T-cell (primary cell): ENCODE data around the gene SPEG. TPM values are rescaled to one million over a fixed set of nuclear protein-coding genes. Genes with fewer than 3 reads are reported as not detected.

ENCODE experiments used
- ATAC-seq, 4 experiments: fragments of 200-7000 bp in 3 of 4; fragments of 150-1000 bp in 1 of 4; cut with Tn5 transposase; replicated peaks in 1 of 4; 1 replicate in 3 of 4; 2 replicates in 1 of 4; pipeline ENCODE4 v1.10.0; 2021; ENCODE audit warnings: moderate library complexity in 3 of 4, mild to moderate bottlenecking in 2 of 4, moderate number of reproducible peaks in 1 of 4
- CTCF ChIA-PET, 2 donors: fragments of 300-600 bp; sonication (Branson Sonifier 250); formaldehyde crosslinking; loops; one replicate each; lab custom pipeline; 2022; ENCODE audit warnings: antibody characterized with exemption in 2 of 2; lab: Charles Lee
- POLR2A ChIA-PET, 2 donors: fragments of 300-600 bp; sonication (Branson Sonifier 250); formaldehyde crosslinking; loops; one replicate each; lab custom pipeline; 2022; ENCODE audit warnings: antibody characterized with exemption in 2 of 2; lab: Charles Lee
- DNase-seq, 35 experiments: peaks; one replicate each; pipeline versions ENCODE4 v3.0.0 to v3.0.0-alpha.2; 2013 to 2023
- H3K27ac ChIP-seq: one replicate; pipeline ENCODE4 v1.5.1; 2013; ENCODE audit warnings: low read length
- H3K27me3 ChIP-seq, 2 experiments: replicated peaks in 1 of 2; 1 replicate in 1 of 2; 2 replicates in 1 of 2; pipeline versions ENCODE4 v1.6.1 to v1.7.0; 2013; ENCODE audit warnings: low read length in 1 of 2, mixed read lengths in 1 of 2; ENCODE audit not compliant: control insufficient read depth in 2 of 2, insufficient read depth in 2 of 2; ENCODE audit errors: extremely low read depth in 1 of 2
- H3K36me3 ChIP-seq, 2 donors: 1 replicate in 1 of 2; 2 replicates in 1 of 2; pipeline versions ENCODE4 v1.6.1 to v1.7.0; 2013; ENCODE audit warnings: low read length in 1 of 2; ENCODE audit not compliant: control insufficient read depth in 2 of 2, insufficient read depth in 1 of 2; ENCODE audit errors: extremely low read depth in 1 of 2
- H3K4me1 ChIP-seq, 2 experiments: 1 replicate in 1 of 2; 2 replicates in 1 of 2; pipeline versions ENCODE4 v1.6.1 to v1.7.0; 2013; ENCODE audit warnings: low read length in 2 of 2, mixed read lengths in 1 of 2; ENCODE audit not compliant: insufficient read depth in 2 of 2, control insufficient read depth in 1 of 2; ENCODE audit errors: extremely low read depth in 1 of 2
- H3K4me3 ChIP-seq, 2 donors: 1 replicate in 1 of 2; 2 replicates in 1 of 2; pipeline versions ENCODE4 v1.5.1 to v1.7.0; 2013; ENCODE audit warnings: mild to moderate bottlenecking in 2 of 2, low read length in 1 of 2, moderate library complexity in 1 of 2; ENCODE audit not compliant: control insufficient read depth in 1 of 2; ENCODE audit errors: extremely low read depth in 1 of 2
- H3K9me3 ChIP-seq: 2 replicates; pipeline ENCODE4 v1.7.0; 2013
- H3K27ac Mint-ChIP-seq, 2 donors: one replicate each; pipeline ENCODE4 v1.8.0; 2020 to 2021; ENCODE audit warnings: mild to moderate bottlenecking in 2 of 2, mixed read lengths in 2 of 2
- H3K27me3 Mint-ChIP-seq, 2 donors: one replicate each; pipeline ENCODE4 v1.8.0; 2021 to 2022; ENCODE audit warnings: mixed read lengths in 2 of 2
- H3K36me3 Mint-ChIP-seq: one replicate; pipeline ENCODE4 v1.8.0; 2021; ENCODE audit warnings: mixed read lengths
- H3K4me1 Mint-ChIP-seq, 3 donors: one replicate each; pipeline ENCODE4 v1.8.0; 2020 to 2022; ENCODE audit warnings: mixed read lengths in 3 of 3, mild to moderate bottlenecking in 1 of 3
- H3K4me3 Mint-ChIP-seq, 3 donors: one replicate each; pipeline ENCODE4 v1.8.0; 2020 to 2022; ENCODE audit warnings: mild to moderate bottlenecking in 3 of 3, mixed read lengths in 3 of 3, moderate library complexity in 3 of 3
- H3K9me3 Mint-ChIP-seq, 3 donors: one replicate each; pipeline ENCODE4 v1.8.0; 2020 to 2022; ENCODE audit warnings: mixed read lengths in 3 of 3
- WGBS: methylation state at CpG from one replicate; pipeline ENCODE4 v1.1.5; 2013; ENCODE audit warnings: missing lambda C conversion rate; ENCODE audit not compliant: insufficient coverage; 5-methylcytosine and 5-hydroxymethylcytosine counted together
- total RNA-seq, 35 experiments: library from RNA in 6 of 35; stranded (reverse) in 6 of 35; fragments of 120-200 nt in 1 of 35; gene quantifications; one replicate each; pipeline versions ENCODE4 v1.2.1 to v1.2.4 and lab custom pipeline; 2013 to 2026

The SPEG gene
- total RNA-seq, 5 donors from 2014 or later (not counting 1 experiment from before 2014, with no cell fraction given): 13.8 to 23.9 (median 18.9) TPM

DNA sequence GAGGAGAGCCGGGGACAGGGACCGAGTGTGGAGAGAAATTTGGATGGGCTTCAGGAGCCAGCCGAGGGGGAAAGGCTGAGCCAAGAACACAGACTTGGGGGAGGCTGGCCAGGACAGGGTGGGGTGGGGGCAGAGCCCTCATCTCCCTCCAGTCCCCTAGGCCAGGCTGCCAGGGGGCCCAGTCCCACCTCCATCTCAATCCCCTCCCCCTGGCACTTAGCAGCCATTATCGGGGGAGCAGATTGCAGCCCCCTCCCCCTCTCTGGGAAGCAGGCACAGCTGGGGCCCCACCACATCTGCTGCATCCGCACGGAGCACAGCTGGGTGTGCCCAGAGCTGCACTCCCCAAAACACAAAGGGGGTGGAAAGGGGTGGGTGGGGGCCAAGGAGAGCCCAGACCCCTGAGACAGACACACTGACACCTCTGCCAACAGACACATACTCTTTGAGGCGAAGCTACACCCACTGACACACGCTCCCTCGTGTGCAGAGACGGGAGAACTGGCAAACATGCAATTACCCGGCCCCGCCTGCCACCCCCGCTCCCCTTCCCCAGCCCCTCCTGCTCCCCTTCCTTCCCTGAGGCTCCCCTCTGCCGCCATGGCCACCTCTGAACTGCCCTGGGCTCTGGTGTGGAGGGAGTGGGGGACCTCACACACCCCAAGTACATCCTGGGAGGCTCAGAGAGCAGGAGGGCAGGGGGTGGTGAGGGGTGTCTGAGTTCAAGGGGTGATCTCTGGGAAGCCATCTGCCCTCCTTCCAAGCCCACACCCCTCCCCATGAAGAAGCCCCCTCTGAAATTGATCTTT, 74.5 kb downstream of the SPEG start:
- WGBS: no CpG with 5 or more reads among the region's 14 CpGs
- Histone ChIP-seq H3K36me3 (peaks cover 3 to 22% of the 10 kb centered on the region in 2 donors), H3K9me3 (no peaks in the 10 kb centered on the region), H3K27me3 (peaks cover 8 to 75% of the 10 kb centered on the region in 2 experiments), H3K4me3 (no peak overlapping the region), H3K4me1 (peaks cover 3 to 23% of the 10 kb centered on the region in 2 experiments), H3K27ac (no peak overlapping the region)
- H3K27me3 Mint-ChIP-seq: peaks cover 44 to 53% of the 10 kb centered on the region in 2 donors
- no peak for DNase-seq
- ChIA-PET CTCF (interaction anchor here (0.6 to 2.0 kb wide), 3 partner anchors 10 to 21 kb away, joined by 3 to 5 read pairs (median 4); partner anchors contain the start of gene GMPPA (in 1 of the 2)), POLR2A (interaction anchor here in 1 of 2 donors (0.7 kb wide), 1 partner anchor 15 kb away, joined by 5 read pairs; no protein-coding TSS in a partner anchor)
- peak overlapping the region in 1 of 3 donors; percentile 77 for H3K4me3 Mint-ChIP-seq
- peaks cover 24 to 30% (median 26%) of the 10 kb centered on the region in 3 donors for H3K4me1 Mint-ChIP-seq
- ATAC-seq: peak; percentile 25 to 46 (median 32)
- peaks cover 27% of the 10 kb centered on the region for H3K36me3 Mint-ChIP-seq
- H3K9me3 Mint-ChIP-seq: no peaks in the 10 kb centered on the region
- H3K27ac Mint-ChIP-seq: peak overlapping the region in 1 of 2 donors; percentile 12

DNA sequence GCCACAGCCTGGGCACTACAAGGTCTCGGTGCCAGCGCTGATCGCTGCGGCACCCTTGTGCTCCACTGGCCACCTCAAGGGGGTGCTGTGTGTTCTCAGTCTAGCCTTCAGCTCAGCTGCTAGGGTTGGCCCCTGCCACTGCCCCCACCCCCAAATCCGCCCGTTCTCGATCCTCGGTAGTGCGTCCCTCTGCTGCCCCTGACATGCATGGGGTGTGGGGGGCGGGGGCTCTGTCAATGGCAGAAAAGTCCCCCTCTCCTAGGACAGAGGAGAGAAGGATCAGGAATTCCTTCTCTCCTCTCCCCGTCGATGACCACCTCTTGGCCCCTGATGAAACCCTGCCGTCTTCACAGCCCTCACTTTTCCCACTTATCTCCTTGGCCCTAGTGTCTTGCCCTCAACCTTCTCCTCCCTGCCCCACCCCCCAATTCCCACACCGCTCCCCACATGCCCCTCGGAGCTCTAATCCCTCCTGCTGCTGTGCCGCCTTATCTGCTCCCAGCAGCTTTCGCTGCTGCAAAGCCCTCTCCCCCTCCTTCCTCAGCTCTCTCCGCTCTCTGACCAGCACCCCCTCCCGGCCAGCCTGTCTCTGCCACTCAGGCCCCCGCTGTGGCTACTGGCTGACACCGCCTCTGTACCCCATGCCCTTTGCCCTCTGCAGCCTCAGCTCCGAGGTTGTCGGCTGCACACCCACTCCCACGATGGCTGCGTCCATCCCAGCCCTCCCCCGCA, 75.3 kb downstream of the SPEG start:
- Mint-ChIP-seq H3K4me3 (peak overlapping the region; percentile 31 to 77 (median 47)), H3K4me1 (peaks cover 26 to 32% (median 27%) of the 10 kb centered on the region in 3 donors), H3K27ac (peak overlapping the region in 1 of 2 donors; percentile 12), H3K9me3 (no peaks in the 10 kb centered on the region), H3K27me3 (peaks cover 46 to 56% of the 10 kb centered on the region in 2 donors), H3K36me3 (peaks cover 20% of the 10 kb centered on the region)
- WGBS: 5% methylated on average over 18 of the region's 26 CpGs
- ATAC-seq (peak; percentile 77 to 92 (median 80)), DNase-seq (peak in 32 of 35 experiments; percentile 14 to 70 (median 46))
- no peaks in the 10 kb centered on the region for H3K9me3 ChIP-seq
- POLR2A ChIA-PET: no interaction called here
- peaks cover 3 to 16% of the 10 kb centered on the region in 2 donors for H3K36me3 ChIP-seq
- H3K27ac ChIP-seq: no peak overlapping the region
- CTCF ChIA-PET: interaction anchor here (0.5 to 2.0 kb wide), 5 partner anchors 10 to 1277 kb away, joined by 4 to 7 read pairs (median 6); partner anchors contain the start of gene GMPPA (in 1 of the 2)
- H3K27me3 ChIP-seq: peaks cover 8 to 83% of the 10 kb centered on the region in 2 experiments
- peaks cover 3 to 27% of the 10 kb centered on the region in 2 experiments for H3K4me1 ChIP-seq
- H3K4me3 ChIP-seq: peak overlapping the region in 1 of 2 donors; percentile 23

DNA sequence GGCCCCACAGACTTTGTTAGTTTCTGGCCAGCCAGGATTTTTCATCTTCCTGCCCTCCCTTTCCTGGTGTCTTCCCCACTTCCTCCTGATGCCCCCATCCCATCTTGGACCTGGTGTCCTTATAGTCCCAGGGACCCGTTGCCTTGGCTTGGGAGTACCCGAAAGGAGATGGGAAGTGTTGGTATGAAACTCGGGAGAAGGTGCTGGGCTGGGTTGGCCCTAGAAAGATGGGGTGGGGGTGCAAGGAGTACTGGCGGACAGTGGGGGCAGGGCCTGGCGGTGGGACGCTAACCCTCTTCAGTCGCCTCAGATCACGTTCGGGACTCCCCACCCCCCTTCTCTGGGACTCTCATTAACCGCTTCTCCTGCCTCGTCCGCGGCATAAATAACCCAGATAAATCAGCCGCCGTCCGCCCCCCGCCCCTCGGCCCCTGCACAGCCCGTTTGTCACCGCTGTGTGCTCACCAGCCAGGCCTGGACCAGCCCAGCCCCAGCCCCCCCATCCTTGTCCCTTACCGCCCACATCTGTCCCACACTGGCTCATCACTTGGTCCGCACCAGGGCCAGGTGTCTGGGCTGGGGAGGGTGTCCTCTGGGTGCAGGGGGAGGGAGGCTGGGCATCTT, 76.0 kb downstream of the SPEG start:
- no peak overlapping the region for H3K27ac Mint-ChIP-seq
- CTCF ChIA-PET: interaction anchor here in 1 of 2 donors (0.9 to 2.0 kb wide), 3 partner anchors 10 to 19 kb away, joined by 4 to 6 read pairs (median 5); partner anchors contain the start of gene GMPPA
- H3K4me3 Mint-ChIP-seq: peak overlapping the region in 1 of 3 donors; percentile 77
- 10% methylated on average over 15 of the region's 22 CpGs for WGBS
- peaks cover 26 to 33% (median 27%) of the 10 kb centered on the region in 3 donors for H3K4me1 Mint-ChIP-seq
- H3K4me1 ChIP-seq: peaks cover 3 to 27% of the 10 kb centered on the region in 2 experiments
- ATAC-seq: no peak
- H3K27me3 ChIP-seq: peaks cover 8 to 90% of the 10 kb centered on the region in 2 experiments
- H3K9me3 ChIP-seq: no peaks in the 10 kb centered on the region
- peaks cover 47 to 62% of the 10 kb centered on the region in 2 donors for H3K27me3 Mint-ChIP-seq
- POLR2A ChIA-PET: no interaction called here
- peaks cover 16% of the 10 kb centered on the region for H3K36me3 Mint-ChIP-seq
- no peak for DNase-seq
- H3K36me3 ChIP-seq: peaks cover 3 to 10% of the 10 kb centered on the region in 2 donors
- no peak overlapping the region for H3K27ac ChIP-seq
- H3K4me3 ChIP-seq: no peak overlapping the region
- H3K9me3 Mint-ChIP-seq: no peaks in the 10 kb centered on the region

DNA sequence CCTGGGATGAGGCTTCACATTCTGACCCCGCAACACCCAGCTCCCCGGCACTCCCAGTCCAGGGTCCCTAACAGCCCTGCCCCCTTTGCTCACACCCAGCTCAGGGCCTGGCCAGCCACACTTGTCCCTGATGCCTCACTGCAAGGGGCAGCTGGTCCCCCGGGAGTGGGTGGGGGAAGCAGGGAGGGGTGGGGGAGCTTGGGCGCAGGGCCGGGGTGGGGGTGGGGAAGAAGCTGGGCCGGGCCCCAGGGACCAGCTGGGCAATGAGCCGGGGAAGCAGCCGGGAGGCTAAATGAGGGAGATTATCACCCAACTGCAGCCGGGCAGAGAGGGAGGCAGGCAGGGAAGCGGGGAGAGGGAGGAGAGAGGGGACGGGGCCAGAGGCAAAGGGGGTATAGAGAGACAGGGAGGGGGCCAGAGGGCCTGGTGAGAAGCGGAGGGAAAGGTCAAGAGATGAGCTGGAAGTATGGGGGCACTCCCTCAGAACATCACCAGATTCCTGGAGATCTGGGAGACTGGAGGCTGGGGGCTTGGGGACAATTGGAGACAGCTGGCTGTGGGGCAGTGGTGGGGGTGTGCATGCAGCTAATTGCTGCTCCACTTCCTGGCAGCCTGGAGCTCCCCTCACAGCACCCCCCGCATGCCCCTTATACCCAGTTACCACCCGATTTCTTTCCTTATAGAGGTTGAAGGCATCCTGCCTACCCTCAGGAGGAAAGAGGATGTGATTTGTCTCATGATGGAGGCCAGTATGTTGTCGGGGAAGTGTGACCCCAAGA, 77.1 kb downstream of the SPEG start:
- Mint-ChIP-seq H3K27ac (peak overlapping the region in 1 of 2 donors; percentile 45), H3K4me1 (peaks cover 26 to 35% (median 27%) of the 10 kb centered on the region in 3 donors), H3K27me3 (peaks cover 57 to 72% of the 10 kb centered on the region in 2 donors), H3K4me3 (no peak overlapping the region), H3K36me3 (peaks cover 7% of the 10 kb centered on the region), H3K9me3 (no peaks in the 10 kb centered on the region)
- WGBS: 12% methylated on average over 6 of the region's 15 CpGs
- POLR2A ChIA-PET: interaction anchor here (0.6 to 0.7 kb wide), 3 partner anchors 80 to 216 kb away, joined by 3 to 12 read pairs (median 5); no protein-coding TSS in a partner anchor
- Histone ChIP-seq H3K36me3 (no peaks in the 10 kb centered on the region), H3K9me3 (no peaks in the 10 kb centered on the region), H3K27ac (no peak overlapping the region), H3K4me1 (peaks cover 3 to 27% of the 10 kb centered on the region in 2 experiments), H3K4me3 (no peak overlapping the region), H3K27me3 (peaks cover 8 to 95% of the 10 kb centered on the region in 2 experiments)
- DNase-seq: no peak
- ATAC-seq: no peak
- CTCF ChIA-PET: interaction anchor here in 1 of 2 donors (0.8 to 1.4 kb wide), 3 partner anchors 18 to 36 kb away, joined by 3 to 4 read pairs (median 3); no protein-coding TSS in a partner anchor

DNA sequence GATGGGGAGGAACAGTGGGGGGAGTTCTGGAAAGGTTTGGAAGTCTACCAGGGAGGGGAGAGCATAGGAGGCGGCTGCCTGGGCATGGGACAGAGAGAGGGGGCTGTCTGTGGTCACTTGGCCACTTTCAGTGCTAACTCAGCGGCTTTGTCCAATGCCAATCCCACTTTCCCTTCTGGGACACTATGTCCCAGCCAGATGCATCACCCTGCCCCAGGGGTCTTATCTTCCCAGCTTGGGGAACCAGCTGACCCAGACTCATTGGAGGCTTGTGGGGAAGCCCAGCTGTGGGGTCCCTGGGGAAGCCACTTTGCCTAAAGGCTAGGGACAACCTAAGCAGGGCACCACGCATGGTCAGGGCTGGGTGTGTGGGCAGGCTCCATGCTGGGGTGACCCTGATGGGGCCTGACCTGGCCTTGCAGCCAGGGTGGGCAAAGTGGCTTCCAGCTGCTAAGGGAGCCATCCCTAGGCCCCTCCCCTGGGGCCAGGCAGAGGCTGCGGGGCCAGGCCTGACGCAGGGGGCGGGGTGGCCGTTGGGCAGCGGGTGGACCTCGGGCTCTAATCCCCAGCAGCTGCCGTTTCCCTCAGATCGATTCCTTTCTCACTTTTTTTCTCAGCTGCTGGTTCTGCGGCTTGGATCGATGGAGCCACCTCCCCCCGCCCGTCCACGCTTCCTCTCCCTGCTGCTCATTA, 78.0 kb downstream of the SPEG start:
- ChIA-PET POLR2A (no interaction called here), CTCF (interaction anchor here in 1 of 2 donors (1.2 to 1.4 kb wide), 2 partner anchors 17 to 30 kb away, joined by 3 to 4 read pairs; no protein-coding TSS in a partner anchor)
- Mint-ChIP-seq H3K27ac (no peak overlapping the region), H3K4me3 (no peak overlapping the region), H3K9me3 (no peaks in the 10 kb centered on the region), H3K4me1 (peaks cover 26 to 35% (median 27%) of the 10 kb centered on the region in 3 donors), H3K27me3 (peaks cover 67 to 81% of the 10 kb centered on the region in 2 donors), H3K36me3 (peaks cover under 1% of the 10 kb centered on the region)
- Histone ChIP-seq H3K4me1 (peaks cover 3 to 27% of the 10 kb centered on the region in 2 experiments), H3K36me3 (no peaks in the 10 kb centered on the region), H3K4me3 (no peak overlapping the region), H3K9me3 (no peaks in the 10 kb centered on the region), H3K27ac (no peak overlapping the region), H3K27me3 (peaks cover 8 to 97% of the 10 kb centered on the region in 2 experiments)
- ATAC-seq (no peak), DNase-seq (no peak)
- WGBS: 12% methylated on average over 11 of the region's 16 CpGs
